ENCODE measurements around the gene FAM72A.
"Not testable (repeated sequence)": the region's sequence is repeated elsewhere in the genome, so short reads cannot be mapped to it uniquely, and the experiment has no call there.

Gene FAM72A

DNA sequence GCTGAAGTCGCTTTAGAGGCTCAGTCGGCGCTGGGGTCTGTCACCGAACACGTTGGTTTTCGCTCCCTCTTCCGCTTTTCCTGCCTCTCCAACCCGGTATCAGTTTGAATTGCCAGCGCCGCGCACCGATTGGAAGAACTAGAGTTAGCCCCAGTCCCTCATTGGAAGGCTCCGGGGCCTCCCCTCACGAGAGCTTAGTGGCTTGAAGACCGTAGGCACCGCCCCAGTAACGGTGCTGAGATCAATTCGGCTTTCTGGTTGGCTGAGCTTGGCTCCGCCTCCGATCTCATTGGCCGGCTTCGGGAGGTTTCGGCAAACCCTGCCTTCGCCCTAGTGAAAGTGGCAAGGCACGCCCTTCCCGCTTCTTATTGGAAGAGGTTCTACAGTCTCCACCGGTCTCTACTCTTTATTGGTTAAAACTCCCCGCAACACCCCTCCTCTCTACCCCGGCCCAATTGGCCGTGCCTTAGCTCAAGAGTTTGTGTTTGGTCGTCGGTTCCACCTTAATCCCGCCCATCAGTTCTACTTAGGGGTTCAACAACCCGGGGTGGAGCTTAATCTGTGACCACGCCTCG, at the start of gene FAM72A:
FAM72A (minus strand) TSS at position 51 of the 575 bp plus-strand sequence. CDS start 814 bp downstream, outside the sequence.
- peak; percentile 90 for DNase-seq

DNA sequence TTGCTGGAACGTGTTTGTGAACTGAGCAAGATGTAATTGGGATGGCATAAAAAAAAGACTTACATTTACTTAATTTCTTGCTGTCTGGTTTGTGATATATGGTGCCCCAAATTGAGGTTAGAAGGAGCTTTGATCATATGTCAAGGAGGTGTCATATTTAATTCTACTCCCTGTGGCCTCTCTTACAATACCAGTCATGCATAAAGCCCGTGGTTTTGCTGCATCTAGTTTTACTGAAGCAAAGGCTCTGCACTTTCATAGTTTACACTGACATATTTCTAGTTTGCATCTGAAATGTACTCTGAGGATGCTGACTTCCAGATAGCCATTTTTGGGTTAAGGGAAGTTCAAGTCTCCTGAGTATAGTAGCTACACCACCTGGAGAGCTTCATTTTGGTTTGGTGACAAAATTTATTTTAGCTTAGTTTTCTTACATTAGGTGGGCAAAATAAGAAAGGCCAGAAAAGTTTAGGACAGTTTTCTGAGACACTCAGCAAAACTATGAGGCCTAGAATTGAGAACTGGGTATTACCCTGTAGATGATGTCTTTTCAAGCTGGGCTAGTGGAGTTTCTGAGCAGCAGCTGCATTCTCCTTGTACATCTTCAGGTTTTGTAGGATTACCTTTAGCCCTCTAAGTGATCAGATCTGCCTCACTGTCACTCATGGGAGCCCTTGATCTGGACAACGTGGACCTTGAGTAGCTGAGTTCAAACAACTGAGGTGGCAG, 48.5 kb upstream of the FAM72A start:
- not testable (repeated sequence) for DNase-seq

DNA sequence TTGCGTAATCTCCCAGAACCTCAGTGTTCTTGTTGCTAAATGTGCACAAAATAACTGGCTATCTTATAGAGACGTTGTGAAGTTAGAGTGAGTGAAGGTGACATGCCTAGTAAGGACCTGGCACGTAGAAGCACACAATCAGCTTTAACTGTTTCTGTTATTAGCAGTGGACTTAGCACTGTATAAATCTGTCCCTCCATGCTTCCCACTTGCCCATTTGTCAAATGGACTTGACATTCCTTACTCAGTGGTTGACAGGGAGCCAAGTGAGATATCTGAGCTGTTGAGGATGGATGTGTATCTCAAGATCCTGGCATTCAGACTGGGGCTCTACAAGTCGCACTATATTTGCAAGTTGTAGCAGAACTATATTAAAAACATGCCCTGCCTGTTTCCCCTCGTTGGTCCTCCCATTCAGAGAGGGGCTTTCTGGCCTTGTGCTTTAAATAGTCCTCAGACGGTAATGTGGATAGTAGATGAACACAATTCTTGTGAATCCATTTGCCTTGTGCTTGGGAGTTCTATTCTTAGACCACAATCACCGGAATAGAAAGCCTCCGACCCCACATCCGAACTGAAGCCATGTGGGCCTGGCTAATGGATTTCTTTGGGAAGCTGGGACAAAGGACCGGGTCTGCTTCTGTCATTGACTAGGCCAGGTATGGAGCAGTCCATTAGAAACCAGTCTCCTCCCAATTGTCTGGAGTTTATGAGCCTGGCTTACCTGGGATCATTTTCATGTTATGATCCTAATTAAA, 43.7 kb upstream of the FAM72A start:
- DNase-seq: not testable (repeated sequence)

DNA sequence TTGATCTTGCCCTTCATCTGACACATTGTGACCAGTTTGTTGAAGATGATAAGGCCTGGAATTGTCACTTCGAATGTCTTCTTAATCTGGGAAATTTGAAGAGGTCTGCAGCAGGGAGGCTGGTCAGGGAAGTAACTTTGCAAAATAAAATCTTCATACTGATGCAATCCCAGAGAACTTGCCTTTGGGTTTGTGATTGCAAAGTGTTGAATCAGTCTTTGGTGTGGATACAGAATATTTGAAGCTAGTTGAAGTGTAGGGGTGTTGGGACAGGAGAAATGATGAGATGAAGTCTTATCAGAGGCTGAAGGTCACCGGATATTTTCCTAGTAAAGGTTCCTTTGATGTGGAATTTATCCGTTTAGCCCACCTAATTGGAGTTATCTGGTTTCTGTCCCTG, 42.8 kb upstream of the FAM72A start:
- DNase-seq: not testable (repeated sequence)

DNA sequence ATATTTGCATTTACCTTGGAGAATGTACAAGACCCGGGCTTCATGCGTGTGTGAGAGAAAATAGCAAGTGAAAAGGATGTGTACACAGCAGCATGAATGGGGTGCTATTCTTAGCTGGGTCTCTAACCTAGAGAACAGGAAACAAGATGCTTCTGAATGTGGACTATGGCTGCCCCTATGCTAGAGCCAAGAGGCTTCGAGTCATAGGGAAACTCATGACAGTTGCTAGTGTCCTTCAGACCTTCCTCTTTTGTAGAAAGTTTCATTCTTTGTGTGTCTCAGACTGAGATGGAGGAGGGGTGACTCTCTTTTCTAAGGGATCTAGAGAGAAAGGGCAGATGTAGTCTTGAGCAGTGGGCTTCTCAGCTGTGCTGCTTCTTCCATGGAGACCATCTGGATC, 40.7 kb upstream of the FAM72A start:
- DNase-seq: not testable (repeated sequence)

DNA sequence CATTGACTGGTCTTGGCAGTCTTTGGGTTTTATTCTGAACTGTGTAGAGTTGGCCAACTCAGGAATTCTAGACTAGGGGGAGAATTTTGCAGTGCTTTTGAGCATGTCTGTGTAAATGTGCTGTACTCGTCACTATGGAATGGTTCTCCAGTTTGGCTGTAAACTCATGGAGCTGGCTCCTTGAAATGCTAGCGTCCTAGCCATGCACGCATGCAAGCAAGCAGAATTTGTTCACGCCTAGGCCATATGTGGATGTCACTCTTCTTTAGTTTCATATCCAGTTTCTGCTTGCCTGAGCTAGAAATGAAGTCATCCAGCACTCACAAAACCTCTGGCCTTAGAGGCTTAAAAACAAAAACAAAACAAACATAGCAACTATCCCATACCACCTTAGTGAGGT, 37.6 kb upstream of the FAM72A start:
- DNase-seq: not testable (repeated sequence)

DNA sequence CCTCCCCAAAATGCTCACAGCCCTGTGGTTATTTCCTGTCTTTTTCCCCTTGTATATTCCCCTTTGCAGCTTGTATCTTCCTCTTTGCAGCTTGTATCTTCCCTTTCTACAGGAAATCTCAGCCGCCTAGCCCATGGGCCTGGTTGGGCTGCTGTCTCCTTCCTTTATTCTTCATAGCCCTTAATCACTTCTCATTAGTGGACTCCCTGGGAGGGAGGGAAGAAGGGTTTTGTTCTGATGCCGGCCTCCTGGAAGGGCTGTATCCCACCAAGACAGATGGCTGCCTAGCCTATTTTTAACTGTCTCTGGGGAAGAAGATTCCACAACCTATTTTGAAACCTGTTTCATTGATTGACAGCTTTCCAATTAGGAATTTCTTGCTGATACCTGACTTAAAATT, 32.6 kb upstream of the FAM72A start:
- DNase-seq: not testable (repeated sequence)

DNA sequence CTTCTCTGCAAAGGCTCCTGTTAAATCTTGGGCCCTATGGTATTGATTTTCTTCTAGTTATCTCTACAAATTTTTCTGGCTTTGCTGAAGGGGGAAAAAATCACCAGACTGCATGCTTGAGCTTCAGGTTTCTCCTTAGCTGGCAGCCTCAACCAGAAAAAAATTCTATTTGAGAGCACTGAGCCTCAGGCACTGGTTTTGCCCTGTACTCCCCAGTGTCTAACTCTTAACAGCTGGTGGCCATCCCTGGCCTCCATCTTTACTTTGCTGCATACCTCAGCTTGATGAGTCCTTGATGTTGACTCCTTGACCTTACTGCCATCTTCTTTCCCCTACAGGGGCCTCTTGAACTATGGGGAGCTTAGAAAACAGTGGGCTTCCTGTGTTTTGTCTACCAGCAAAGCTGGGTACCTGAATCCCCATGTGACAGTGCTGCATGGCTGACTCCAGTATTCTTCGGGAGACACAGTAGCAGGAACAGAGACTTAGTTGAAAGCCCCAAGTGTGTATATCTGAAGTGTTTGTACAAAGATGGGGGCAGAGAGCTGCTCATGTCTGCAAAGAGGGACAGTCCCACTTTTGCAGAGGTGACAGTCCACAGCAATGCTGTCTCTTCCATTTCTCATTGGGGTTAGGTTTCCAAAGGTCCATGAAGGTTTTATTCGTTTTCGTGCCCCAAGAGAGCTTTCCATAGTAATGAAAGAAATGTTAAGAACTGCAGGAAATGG, 31.7 kb upstream of the FAM72A start:
- not testable (repeated sequence) for DNase-seq

DNA sequence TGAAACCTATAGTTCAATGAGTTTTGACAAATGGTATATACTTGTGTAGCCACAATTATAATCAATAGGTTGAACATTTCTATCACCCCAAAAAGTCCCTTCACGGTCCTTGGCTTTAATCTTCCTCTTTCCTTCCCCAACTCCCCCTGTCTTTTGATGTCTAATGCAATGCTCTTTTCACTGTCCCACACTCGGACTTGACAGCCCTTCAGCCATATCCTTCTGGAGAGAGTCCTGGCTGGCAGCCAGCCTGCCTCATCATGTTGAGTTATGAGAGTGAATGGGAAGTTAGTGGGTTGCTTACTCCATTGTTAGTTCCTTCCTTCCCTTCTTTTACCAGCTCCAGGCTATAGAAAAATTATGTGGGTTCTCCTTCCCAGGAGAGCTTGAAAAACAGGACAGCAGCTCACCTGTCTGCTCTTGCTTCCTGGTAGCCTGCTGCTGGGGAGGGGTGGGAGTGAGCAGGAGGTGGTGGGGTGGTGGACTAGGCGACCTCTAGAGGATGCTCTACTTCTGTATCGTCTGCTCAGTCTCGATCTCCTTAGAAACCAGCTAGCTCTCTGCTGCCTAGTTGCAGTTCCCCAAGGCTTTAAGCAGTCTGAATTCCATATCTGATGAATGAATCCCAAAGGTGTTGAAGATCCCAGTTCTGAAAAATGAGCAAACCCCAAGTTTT, 30.5 kb upstream of the FAM72A start:
- not testable (repeated sequence) for DNase-seq

DNA sequence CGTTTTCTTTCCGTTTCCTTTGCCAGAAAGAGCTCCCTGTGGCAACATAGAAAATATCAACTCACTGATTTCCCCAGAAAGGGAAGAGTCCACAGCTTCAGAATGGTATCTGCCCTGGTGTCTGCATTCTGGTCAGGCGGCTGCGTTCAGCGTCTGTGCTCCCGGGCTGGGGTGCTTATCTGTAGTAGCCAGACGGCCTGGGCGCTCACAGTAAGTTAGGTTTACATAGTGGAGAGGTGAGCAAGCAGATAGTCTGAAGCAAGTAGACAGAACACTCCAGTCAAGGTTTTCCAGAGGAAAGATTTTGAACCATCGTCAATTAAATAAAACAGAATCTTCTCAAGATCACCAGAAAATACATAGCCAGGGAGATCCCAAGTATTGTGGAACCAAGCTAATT, 29.4 kb upstream of the FAM72A start:
- DNase-seq: not testable (repeated sequence)

DNA sequence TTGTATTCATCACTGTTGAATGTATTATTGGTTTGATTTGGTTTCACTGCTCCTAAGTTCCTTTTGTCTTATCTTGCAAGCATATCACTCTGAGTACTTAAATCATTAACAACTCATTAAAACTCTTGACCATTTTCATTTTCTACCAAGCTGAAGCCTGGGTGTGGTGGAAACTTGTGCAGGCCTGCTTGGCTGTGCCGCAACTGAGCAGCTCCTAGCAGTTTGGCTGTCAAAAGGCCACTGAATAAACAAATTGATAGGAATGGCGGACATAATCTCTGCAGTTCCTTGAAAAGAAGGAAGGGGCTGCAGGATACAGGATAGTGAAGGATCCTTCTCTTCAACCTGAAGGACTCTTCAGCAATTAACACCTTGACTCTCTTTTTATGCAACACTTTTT, 26.6 kb upstream of the FAM72A start:
- not testable (repeated sequence) for DNase-seq

DNA sequence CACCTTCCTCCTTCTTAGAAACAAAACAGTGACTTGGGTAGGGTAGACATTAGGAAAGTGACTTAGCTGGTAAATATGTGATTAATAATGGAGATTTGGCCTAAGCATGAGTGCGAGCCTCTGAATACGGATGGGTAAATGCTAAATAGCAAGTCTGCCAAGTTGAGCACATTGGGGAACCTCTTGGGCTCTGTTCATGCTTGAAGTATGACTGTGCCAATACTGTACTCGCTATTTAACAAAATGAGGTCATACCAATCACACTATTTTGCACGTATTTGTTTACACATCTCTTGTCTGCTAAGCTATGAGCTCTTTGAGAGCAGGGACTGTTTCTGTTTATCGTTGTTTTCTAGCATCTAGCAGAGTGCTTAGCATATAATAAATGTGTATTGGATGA, 24.2 kb upstream of the FAM72A start:
- DNase-seq: not testable (repeated sequence)

DNA sequence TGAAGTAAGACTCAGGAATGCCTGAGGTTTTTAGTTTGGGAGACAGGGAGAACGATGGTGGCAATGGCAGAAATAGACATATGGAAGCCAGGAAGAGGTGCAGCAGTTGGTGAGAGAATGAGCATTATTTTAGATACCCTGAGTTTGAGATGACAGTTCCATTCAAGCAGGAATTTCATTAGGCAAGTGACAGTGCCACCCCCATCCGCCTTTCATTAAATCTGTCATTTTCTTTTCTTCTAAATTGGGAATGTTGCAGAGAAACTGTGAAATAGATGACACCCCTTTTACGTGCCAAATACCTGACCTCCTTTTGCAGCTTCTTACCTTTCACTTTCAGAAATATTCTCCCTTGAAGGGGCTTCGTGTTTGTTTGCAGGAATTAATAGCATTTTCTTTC, 22.7 kb upstream of the FAM72A start:
- DNase-seq: not testable (repeated sequence)

DNA sequence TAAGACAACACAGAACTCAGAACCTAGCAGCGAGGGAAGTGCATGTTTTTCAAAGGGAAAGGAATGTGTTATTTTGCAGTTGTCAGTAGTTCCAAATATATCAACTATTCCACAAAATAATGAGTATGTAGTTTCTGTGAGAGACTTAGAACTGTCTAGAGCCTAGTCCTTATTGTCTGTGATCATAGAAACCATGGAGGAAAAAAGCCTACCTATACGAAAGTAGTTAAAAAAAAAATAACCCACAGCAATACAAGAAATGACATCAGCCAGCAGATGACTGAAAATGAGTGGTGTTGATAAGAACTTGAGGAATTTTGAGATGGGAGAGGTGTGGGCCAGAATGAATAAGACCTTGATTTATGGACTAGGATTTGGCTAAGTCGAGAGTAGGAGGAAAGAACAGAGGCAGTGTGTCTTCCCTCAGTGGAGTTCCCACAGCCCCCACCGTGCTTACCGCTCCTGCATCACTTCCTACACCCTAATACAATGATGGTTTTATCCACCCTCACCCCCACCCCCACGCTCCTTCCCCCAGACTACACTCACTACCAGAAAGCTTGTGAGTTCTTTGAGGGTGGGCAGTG, 21.6 kb upstream of the FAM72A start:
- not testable (repeated sequence) for DNase-seq

DNA sequence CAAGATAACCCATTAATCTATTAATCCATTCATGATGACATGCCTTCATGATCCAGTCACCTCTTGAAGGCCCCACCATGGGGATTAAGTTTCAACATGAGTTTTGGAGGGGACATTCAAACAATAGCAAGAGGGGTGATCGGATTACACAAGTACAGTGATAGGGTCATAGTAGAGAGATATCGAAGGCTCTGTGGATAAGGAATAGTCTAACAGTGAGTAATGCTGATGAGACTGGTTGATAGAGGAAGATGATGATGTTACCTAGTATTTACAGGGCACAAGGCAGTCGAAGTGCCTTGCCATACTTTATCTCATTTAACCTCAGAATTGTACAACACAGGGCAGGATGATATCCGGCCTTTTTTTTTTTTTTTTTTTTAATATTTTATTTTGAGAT, 18.9 kb upstream of the FAM72A start:
- not testable (repeated sequence) for DNase-seq

DNA sequence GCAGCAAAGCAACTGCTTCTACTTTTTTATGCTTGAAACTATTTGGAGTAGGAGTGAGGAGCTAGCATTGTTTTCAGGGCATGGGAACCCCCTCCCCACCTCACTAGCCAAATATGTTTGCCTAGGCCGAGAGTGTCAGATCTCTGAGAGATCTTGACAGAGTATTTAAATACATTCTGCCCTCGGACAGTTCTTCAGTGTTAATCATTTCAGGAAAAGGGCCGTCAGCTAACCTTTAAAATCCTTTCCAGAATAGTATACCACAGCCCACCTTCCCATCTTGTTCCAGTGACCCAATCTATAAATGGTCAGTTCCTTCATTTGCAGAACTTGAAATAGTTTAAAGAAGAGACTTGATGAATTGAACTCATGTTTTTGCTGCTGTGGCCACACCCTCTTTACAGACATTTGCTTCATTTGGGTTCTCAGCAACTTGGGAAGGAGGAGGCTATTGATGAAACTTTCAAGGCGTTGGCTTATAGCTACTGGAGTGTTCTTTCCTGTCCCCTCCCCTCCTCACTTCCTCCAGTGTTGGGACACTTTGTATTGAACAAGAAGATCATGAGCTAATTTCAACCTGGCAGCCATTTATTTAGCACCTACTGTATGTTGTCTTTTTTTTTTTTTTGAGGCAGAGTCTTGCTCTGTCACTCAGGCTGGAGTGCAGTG, 17.8 kb upstream of the FAM72A start:
- not testable (repeated sequence) for DNase-seq

DNA sequence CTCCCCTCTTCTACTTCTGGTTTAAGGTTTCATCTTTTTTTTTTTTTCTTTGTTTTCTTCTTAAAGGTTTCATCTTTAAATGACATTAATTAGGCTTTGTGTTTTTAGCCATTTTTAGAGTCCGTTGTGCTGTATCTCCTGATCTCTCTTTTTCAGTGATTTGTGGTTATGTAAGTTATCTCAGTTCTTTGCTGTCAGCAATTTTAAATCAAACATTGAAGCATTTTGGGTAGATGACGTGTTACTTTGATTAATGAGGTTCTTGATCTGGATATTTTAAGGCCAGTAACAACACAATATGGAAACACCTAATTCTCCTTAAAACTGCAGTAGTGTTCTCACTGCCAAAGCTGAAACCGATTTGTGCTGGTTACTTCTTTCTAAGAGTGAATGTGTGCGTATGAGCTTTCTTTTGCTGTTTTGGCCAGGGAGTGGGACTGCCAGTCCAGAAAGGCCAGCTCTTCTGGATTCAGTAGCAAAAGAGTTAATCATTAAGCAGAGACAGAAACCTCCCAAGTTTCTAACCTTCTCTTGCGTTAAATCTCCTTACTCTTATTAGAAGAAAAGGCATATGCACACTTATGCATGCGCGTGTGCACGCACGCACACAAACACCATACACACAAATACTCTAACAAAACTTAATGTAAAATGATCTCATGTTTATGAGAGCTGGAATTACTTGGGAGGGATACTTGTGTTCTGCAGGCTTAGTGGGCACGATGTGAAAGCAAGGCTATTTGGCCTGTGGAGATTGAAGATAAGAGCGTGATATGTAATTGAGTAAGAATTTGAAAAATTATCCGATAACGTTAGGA, 17.1 kb upstream of the FAM72A start:
- DNase-seq: not testable (repeated sequence)

DNA sequence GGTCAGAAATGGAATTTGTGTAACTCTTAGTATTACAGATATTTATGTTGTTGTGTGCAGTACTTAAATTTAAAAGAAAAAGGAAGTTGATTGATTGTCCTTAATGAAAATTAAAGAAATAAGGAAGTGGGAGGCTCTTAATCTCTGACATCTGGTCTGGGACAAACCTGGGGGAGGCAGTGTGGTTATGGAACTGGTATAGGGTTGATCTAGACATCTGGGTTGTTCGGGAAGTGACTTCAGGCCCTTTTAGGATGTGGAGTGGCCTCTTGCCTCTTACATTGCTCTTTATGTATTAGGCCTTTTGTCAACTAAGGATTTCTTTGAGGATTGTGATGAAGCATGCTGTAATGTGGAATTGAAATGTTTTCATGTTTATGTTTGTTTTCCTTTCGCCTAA, 16.1 kb upstream of the FAM72A start:
- not testable (repeated sequence) for DNase-seq

DNA sequence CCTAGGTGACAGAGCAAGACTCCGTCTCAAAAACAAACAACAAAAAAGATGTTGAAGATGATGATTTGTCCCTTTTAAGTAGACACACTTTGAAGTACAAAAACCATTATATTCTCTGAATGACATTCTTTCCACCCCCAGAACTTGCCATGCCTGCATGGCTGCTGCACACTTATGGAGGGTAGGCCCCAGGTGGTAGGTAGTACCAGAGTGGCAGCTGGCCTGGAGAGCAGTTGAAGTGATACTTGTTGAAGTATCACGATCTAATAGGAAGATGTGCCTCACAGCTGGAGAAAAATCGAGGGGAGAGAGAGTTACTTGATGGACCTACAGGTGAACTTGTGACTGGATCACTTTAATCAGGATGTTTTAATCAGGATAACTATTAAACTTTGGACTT, 15.6 kb upstream of the FAM72A start:
- not testable (repeated sequence) for DNase-seq

DNA sequence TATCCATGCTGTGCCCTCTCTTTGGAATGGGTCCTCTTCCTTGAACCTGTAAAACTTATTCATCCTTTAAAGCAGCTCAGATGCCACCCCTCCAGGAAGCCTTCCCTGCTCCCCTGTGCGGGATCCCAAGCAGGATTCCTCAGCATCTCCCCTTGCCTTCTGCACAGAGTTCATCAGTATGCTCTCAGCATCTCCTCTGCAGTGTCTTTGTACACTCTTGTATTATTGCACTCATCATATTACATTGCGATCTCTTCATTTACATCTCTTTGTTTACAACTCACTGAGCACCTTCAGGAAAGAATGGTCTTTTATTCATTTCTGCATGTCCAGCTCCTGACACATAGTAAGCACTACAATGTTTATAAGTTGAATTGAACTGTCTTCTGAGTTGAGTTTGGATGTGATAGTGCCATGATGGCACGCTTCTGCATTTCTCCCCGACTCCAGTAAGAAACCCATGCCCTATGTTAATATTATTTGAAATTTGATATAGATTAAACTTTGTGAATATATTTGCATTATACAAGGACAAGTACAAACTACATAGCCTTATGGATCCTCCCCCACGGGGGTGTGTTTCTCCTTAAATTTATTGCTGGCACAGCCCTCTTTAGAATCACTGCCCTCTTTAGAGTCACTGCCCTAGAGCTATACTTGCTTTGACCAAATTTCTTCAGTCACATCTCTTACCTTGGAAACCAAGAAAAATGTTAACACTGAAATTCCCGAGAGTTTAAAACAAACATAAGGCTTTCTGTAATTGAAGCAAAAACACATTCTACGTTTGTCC, 13.2 kb upstream of the FAM72A start:
- not testable (repeated sequence) for DNase-seq

Data from activated CD4-positive, CD25-positive, alpha-beta regulatory T cell treated with anti-CD3 and anti-CD28 coated beads, Interleukin-2, amount 50 U/mL, for 72 hours (primary cell).